ENCODE measurements around the gene TDRD6.

DNA sequence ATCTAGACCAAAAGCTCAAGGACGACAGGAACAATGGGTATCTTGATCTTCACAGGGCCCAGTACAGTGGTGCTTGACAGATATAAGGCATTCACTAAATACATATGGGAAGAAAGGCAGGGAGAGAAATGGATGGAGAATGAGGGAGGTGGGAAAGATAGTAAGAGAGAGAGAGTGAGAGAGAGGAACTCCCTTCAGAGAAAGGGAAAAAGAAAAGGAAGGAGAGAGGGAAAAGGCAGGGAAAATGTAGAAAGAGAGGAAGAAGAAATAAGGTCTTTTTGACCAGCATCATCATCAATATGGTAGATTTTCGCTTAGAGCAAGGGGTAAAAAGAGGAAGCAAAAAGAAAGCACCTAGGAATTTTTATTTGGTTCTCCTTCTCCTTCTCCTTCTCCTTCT lies 58.3 kb downstream of the TDRD6 start:
- TF ChIP-seq EZH2phosphoT487 (IDR thresholded peaks at IDR 0.05; ENCODE audit: low read depth) (no peak), CTCF (IDR thresholded peaks at IDR 0.05; ENCODE audit: low read depth, low read length) (no peak)
